ENCODE data around the gene ACTL10. TPM values are rescaled to one million over a fixed set of nuclear protein-coding genes. Genes with fewer than 3 reads are reported as not detected.
A peak's percentile ranks its signal among the peaks of the same experiment; 100 is the strongest.

The ACTL10 gene
- total RNA-seq, 2 donors from 2014 or later: 2.6 to 3.1 TPM

- no peaks in the 10 kb centered on the region for H3K36me3 ChIP-seq
- peak overlapping the region; percentile 95 to 96 for H3K27ac ChIP-seq
- peaks cover 31 to 67% of the 10 kb centered on the region in 2 donors for H3K4me1 ChIP-seq (ENCODE audit: control insufficient read depth in 1 of 2, low read depth in 2 of 2)
- no peak for TF ChIP-seq CTCF (IDR thresholded peaks at IDR 0.05)
- H3K4me3 ChIP-seq: peak overlapping the region; percentile 77
- peak; percentile 42 for ATAC-seq (ENCODE audit: insufficient number of reproducible peaks, low FRiP score, low read depth)
- DNase-seq (ENCODE audit: low spot score): no peak
- H3K9me3 ChIP-seq: no peaks in the 10 kb centered on the region
- H3K27me3 ChIP-seq (replicated peaks; ENCODE audit: insufficient read depth): no peaks in the 10 kb centered on the region
Measured at GRCh38 chr20:33675136-33675959, 8.6 kb downstream of the ACTL10 start.

- Histone ChIP-seq H3K4me1 (ENCODE audit: control insufficient read depth in 1 of 2, low read depth in 2 of 2) (peaks cover 37 to 67% of the 10 kb centered on the region in 2 donors), H3K9me3 (no peaks in the 10 kb centered on the region), H3K4me3 (no peak overlapping the region), H3K27ac (peak overlapping the region; percentile 95 to 96), H3K36me3 (no peaks in the 10 kb centered on the region), H3K27me3 (replicated peaks; ENCODE audit: insufficient read depth) (no peaks in the 10 kb centered on the region)
- DNase-seq (ENCODE audit: low spot score): no peak
- no peak for ATAC-seq (ENCODE audit: insufficient number of reproducible peaks, low FRiP score, low read depth)
- no peak for TF ChIP-seq CTCF (IDR thresholded peaks at IDR 0.05)
Measured at GRCh38 chr20:33676121-33676520, 9.4 kb downstream of the ACTL10 start.

- Histone ChIP-seq H3K27me3 (replicated peaks; ENCODE audit: insufficient read depth) (no peaks in the 10 kb centered on the region), H3K4me3 (no peak overlapping the region), H3K36me3 (no peaks in the 10 kb centered on the region), H3K4me1 (ENCODE audit: control insufficient read depth in 1 of 2, low read depth in 2 of 2) (peaks cover 42 to 64% of the 10 kb centered on the region in 2 donors), H3K9me3 (no peaks in the 10 kb centered on the region), H3K27ac (peak overlapping the region; percentile 95 to 96)
- no peak for DNase-seq (ENCODE audit: low spot score)
- no peak for ATAC-seq (ENCODE audit: insufficient number of reproducible peaks, low FRiP score, low read depth)
- no peak for TF ChIP-seq CTCF (IDR thresholded peaks at IDR 0.05)
Measured at GRCh38 chr20:33676652-33677645, 10.2 kb downstream of the ACTL10 start.

- TF ChIP-seq CTCF (IDR thresholded peaks at IDR 0.05): no peak
- Histone ChIP-seq H3K4me1 (ENCODE audit: control insufficient read depth in 1 of 2, low read depth in 2 of 2) (peaks cover 34 to 52% of the 10 kb centered on the region in 2 donors), H3K4me3 (no peak overlapping the region), H3K27me3 (replicated peaks; ENCODE audit: insufficient read depth) (no peaks in the 10 kb centered on the region), H3K9me3 (no peaks in the 10 kb centered on the region), H3K27ac (no peak overlapping the region), H3K36me3 (no peaks in the 10 kb centered on the region)
- ATAC-seq (ENCODE audit: insufficient number of reproducible peaks, low FRiP score, low read depth): no peak
- no peak for DNase-seq (ENCODE audit: low spot score)
Measured at GRCh38 chr20:33677991-33678702, 11.4 kb downstream of the ACTL10 start.
